ENCODE measurements around the gene SRRM2. TPM values are rescaled to one million over a fixed set of nuclear protein-coding genes. Genes with fewer than 3 reads are reported as not detected.

The SRRM2 gene
- total and polyA plus RNA-seq, 4 donors: 316 to 589 (median 447) TPM

DNA sequence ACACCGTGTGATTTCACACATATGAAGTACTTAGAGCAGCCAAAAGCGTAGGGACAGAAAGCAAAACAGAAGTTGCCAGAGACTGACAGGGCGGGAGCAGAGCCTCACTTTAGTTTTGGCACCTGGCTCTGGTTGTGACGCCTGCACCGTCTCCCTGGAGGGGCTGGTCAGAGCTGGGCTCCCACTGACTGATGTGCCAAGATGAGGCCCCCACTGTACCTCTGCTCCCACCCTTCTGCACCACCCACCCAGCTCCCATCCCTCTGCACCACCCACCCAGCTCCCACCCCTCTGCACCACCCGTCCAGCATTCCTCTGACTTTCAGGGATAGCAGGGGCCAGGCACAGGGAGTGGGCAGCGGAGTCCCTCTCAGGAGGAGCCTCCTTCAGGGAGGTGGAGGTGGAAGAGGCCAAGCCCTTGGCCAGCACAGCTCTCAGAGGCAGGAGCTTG is 61.4 kb downstream of the SRRM2 start:
- TF ChIP-seq CTCF (IDR thresholded peaks at IDR 0.05; ENCODE audit: control extremely low read depth, extremely low read depth): no peak
- H3K36me3 ChIP-seq (ENCODE audit: control insufficient read depth in 4 of 4, insufficient read depth in 4 of 4, low read length in 4 of 4): no peaks in the 10 kb centered on the region
- H3K4me1 ChIP-seq (ENCODE audit: control insufficient read depth in 5 of 5, insufficient read depth in 5 of 5, low read length in 5 of 5): no peaks in the 10 kb centered on the region
- H3K4me3 ChIP-seq: no peak overlapping the region
- H3K27ac ChIP-seq (ENCODE audit: low read depth in 1 of 2, low read length in 1 of 2): no peak overlapping the region
- DNase-seq: no peak
- no peak for ATAC-seq (ENCODE audit: insufficient read depth, low FRiP score)
- WGBS, 2 donors: 60 to 62% methylated on average over 7 of the region's 7 CpGs
- peaks cover 0 to 7% (median 0%) of the 10 kb centered on the region in 3 donors for H3K27me3 ChIP-seq (ENCODE audit: control insufficient read depth in 3 of 3, insufficient read depth in 3 of 3, low read length in 2 of 3)
- no peak overlapping the region for H3K9ac ChIP-seq (ENCODE audit: insufficient read depth in 1 of 2, low read length in 2 of 2)
- H3K9me3 ChIP-seq (ENCODE audit: control insufficient read depth in 4 of 4, insufficient read depth in 3 of 4, low read length in 3 of 4): no peaks in the 10 kb centered on the region

DNA sequence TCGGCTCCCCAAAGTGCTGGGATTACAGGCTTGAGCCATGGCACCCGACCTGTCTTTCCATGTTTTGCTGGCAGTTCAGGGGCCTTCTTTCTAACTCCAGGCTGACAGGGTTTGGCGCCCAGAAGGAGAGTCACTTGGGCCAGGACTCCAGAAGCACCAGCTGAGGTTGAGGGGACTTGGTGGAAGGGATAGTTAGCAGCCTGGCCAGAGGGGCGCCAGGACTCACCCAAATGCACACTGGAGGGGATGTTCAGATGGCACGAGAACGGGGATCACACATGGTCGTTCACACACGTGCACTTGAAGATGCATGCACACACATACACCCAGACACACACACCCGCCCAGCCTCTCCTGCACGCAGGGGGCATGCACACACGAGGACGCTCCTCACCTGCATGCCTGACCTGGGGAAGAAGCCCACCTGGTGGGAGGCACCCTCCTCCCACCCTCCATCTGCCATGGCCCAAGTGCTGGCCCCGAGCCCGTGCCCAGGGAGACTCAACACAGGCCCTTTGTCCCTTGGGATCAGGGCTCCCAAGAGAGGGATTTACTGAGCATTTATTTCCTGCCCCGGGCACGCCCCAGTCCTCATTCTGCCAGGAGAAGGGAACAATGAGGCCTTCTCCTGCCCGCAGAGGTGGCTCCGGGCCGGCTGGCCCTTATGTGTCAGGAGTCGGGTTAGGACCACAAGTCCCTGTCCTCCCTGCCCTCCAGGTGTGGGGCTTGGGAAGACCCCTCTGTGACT is 62.3 kb downstream of the SRRM2 start:
- no peak for ATAC-seq (ENCODE audit: insufficient read depth, low FRiP score)

GRCh38 chr16:2815299-2815771 is 62.9 kb downstream of the SRRM2 start:
- WGBS, 2 donors: 77 to 86% methylated on average over 10 of the region's 10 CpGs
- Histone ChIP-seq H3K36me3 (ENCODE audit: control insufficient read depth in 4 of 4, insufficient read depth in 4 of 4, low read length in 4 of 4) (no peaks in the 10 kb centered on the region), H3K9me3 (ENCODE audit: control insufficient read depth in 4 of 4, insufficient read depth in 3 of 4, low read length in 3 of 4) (no peaks in the 10 kb centered on the region), H3K4me3 (no peak overlapping the region), H3K4me1 (ENCODE audit: control insufficient read depth in 5 of 5, insufficient read depth in 5 of 5, low read length in 5 of 5) (no peaks in the 10 kb centered on the region), H3K27me3 (ENCODE audit: control insufficient read depth in 3 of 3, insufficient read depth in 3 of 3, low read length in 2 of 3) (peaks cover 0 to 3% (median 0%) of the 10 kb centered on the region in 3 donors), H3K27ac (ENCODE audit: low read depth in 1 of 2, low read length in 1 of 2) (no peak overlapping the region), H3K9ac (ENCODE audit: insufficient read depth in 1 of 2, low read length in 2 of 2) (no peak overlapping the region)
- no peak for DNase-seq
- TF ChIP-seq CTCF (IDR thresholded peaks at IDR 0.05; ENCODE audit: control extremely low read depth, extremely low read depth): no peak
- ATAC-seq (ENCODE audit: insufficient read depth, low FRiP score): no peak

More for the DNA sequence above, 62.3 kb downstream of the SRRM2 start:
- H3K9me3 ChIP-seq (ENCODE audit: control insufficient read depth in 4 of 4, insufficient read depth in 3 of 4, low read length in 3 of 4): no peaks in the 10 kb centered on the region
- H3K4me3 ChIP-seq: no peak overlapping the region
- no peak overlapping the region for H3K9ac ChIP-seq (ENCODE audit: insufficient read depth in 1 of 2, low read length in 2 of 2)
- no peak for DNase-seq
- no peak for TF ChIP-seq CTCF (IDR thresholded peaks at IDR 0.05; ENCODE audit: control extremely low read depth, extremely low read depth)
- 81 to 84% methylated on average over 20 of the region's 20 CpGs for WGBS, 2 donors
- no peaks in the 10 kb centered on the region for H3K36me3 ChIP-seq (ENCODE audit: control insufficient read depth in 4 of 4, insufficient read depth in 4 of 4, low read length in 4 of 4)
- peaks cover 0 to 3% (median 0%) of the 10 kb centered on the region in 3 donors for H3K27me3 ChIP-seq (ENCODE audit: control insufficient read depth in 3 of 3, insufficient read depth in 3 of 3, low read length in 2 of 3)
- no peak overlapping the region for H3K27ac ChIP-seq (ENCODE audit: low read depth in 1 of 2, low read length in 1 of 2)
- H3K4me1 ChIP-seq (ENCODE audit: control insufficient read depth in 5 of 5, insufficient read depth in 5 of 5, low read length in 5 of 5): no peaks in the 10 kb centered on the region
